Tibial nerve (tissue), 4 donors: Measurements from ENCODE around the gene MUC13.

Experiments used
- CTCF ChIP-seq, 5 experiments: fragments of 200-600 bp in 3 of 5; fragments of 450-650 bp in 2 of 5; sonication (generic) in 3 of 5; IDR thresholded peaks; one replicate each; pipeline ENCODE4 v1.5.1; 2016 to 2019; ENCODE audit warnings: antibody characterized with exemption in 5 of 5, mild to moderate bottlenecking in 3 of 5, moderate library complexity in 2 of 5
- EP300 ChIP-seq, 2 donors: sonication (generic); formaldehyde crosslinking; IDR thresholded peaks; one replicate each; pipeline ENCODE4 v1.6.1; 2017; ENCODE audit warnings: antibody characterized with exemption in 2 of 2, mild to moderate bottlenecking in 1 of 2
- POLR2A ChIP-seq, 2 donors: fragments of 450-650 bp; IDR thresholded peaks; one replicate each; pipeline ENCODE4 v1.6.1; 2017; ENCODE audit warnings: antibody characterized with exemption in 2 of 2, mild to moderate bottlenecking in 2 of 2, moderate library complexity in 2 of 2

DNA sequence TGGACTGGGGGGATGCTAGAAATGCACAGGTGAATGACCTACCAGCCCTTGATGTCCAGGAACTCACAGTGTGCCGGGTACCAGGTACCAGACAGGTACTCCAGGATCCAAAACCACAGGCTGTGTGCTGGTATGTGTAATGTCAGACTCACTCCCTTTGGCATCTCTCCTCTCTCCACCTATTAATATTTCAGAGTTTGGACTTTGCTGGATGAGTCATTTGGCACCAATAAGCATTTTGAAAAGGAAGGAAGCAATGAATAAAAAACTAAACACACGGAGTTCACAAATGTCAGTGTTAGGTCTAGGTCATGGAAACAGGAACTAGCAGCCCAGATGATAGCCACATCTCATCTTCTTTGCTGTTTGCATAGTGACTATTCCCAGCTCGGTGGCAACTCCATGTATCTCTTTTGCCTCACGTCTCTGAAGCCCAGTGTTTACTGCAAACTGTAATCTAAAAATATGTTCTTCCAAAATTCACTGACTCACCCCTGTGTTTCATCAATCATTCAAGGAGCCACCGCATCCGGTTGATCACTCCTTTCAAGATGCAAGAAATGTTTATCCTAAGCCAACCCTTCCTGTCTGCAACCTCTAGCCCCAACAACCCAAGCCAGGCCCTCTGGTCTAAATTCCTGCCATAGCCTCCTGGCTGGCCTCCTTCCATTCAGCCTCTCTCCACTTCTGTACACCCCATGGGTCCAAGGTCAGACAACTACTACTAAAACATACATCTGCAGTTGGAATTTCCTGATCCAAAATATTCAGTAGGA, 55.8 kb downstream of the MUC13 start:
- TF ChIP-seq CTCF (IDR thresholded peaks at IDR 0.05) (no peak), POLR2A (IDR thresholded peaks at IDR 0.05) (no peak), EP300 (IDR thresholded peaks at IDR 0.05) (peak; percentile 32 to 86)
